ENCODE data around the gene XKR8. TPM values are rescaled to one million over a fixed set of nuclear protein-coding genes. Genes with fewer than 3 reads are reported as not detected.

Gene XKR8
- total RNA-seq, 4 donors from 2014 or later, result 4.1 to 12.2 (median 6.8) TPM

- H3K4me1 ChIP-seq, result no peaks in the 10 kb centered on the region
- no peaks in the 10 kb centered on the region for H3K36me3 ChIP-seq
- TF ChIP-seq EP300 (IDR thresholded peaks at IDR 0.05) (no peak), POLR2A (IDR thresholded peaks at IDR 0.05; ENCODE audit: low read depth) (no peak), POLR2AphosphoS5 (IDR thresholded peaks at IDR 0.05) (no peak), CTCF (IDR thresholded peaks at IDR 0.05) (no peak)
- H3K27me3 ChIP-seq, result peaks cover 0 to 5% (median 0%) of the 10 kb centered on the region in 4 donors
- 78% methylated on average over 5 of the region's 5 CpGs for WGBS
- no peak for DNase-seq (ENCODE audit: extremely low spot score)
- no peak overlapping the region for H3K27ac ChIP-seq (replicated peaks in 1 of 4)
- intact Hi-C loops (cut with DNase I), result no loop called here
- no peak overlapping the region for H3K4me3 ChIP-seq
- H3K9me3 ChIP-seq, result no peaks in the 10 kb centered on the region
Observed at GRCh38 chr1:27928216-27928954, 31.4 kb upstream of the XKR8 start.

- Histone ChIP-seq H3K27me3 (peaks cover 0 to 32% (median 7%) of the 10 kb centered on the region in 4 donors), H3K4me1 (peaks cover 6 to 9% (median 8%) of the 10 kb centered on the region in 4 donors), H3K36me3 (no peaks in the 10 kb centered on the region), H3K27ac (replicated peaks in 1 of 4) (no peak overlapping the region), H3K9me3 (no peaks in the 10 kb centered on the region), H3K4me3 (no peak overlapping the region)
- TF ChIP-seq POLR2A (IDR thresholded peaks at IDR 0.05; ENCODE audit: low read depth) (no peak), CTCF (IDR thresholded peaks at IDR 0.05) (no peak), EP300 (IDR thresholded peaks at IDR 0.05) (no peak), POLR2AphosphoS5 (IDR thresholded peaks at IDR 0.05) (no peak)
- intact Hi-C loops (cut with DNase I), result no loop called here
- 92% methylated on average over 6 of the region's 6 CpGs for WGBS
- DNase-seq (ENCODE audit: extremely low spot score), result no peak
Observed at GRCh38 chr1:27931184-27931583, 28.6 kb upstream of the XKR8 start.

GRCh38 chr1:27931759-27932158 is 28.0 kb upstream of the XKR8 start:
- Histone ChIP-seq H3K36me3 (no peaks in the 10 kb centered on the region), H3K27me3 (peaks cover 0 to 37% (median 7%) of the 10 kb centered on the region in 4 donors), H3K4me3 (no peak overlapping the region), H3K9me3 (no peaks in the 10 kb centered on the region), H3K27ac (replicated peaks in 1 of 4) (no peak overlapping the region), H3K4me1 (peaks cover 6 to 9% (median 8%) of the 10 kb centered on the region in 4 donors)
- no peak for DNase-seq (ENCODE audit: extremely low spot score)
- intact Hi-C loops (cut with DNase I), result no loop called here
- WGBS, result 89% methylated on average over 4 of the region's 4 CpGs
- TF ChIP-seq POLR2A (IDR thresholded peaks at IDR 0.05; ENCODE audit: low read depth), result no peak
- TF ChIP-seq EP300 (IDR thresholded peaks at IDR 0.05), result no peak
- no peak for TF ChIP-seq CTCF (IDR thresholded peaks at IDR 0.05)
- TF ChIP-seq POLR2AphosphoS5 (IDR thresholded peaks at IDR 0.05), result no peak

GRCh38 chr1:27934818-27935549 is 24.8 kb upstream of the XKR8 start, which contains the start of gene SMPDL3B:
Gene SMPDL3B (plus strand): TSS chr1:27935000. CDS start chr1:27935184, 184 bp downstream.
- intact Hi-C loops (cut with DNase I), result no loop called here
- 10% methylated on average over 11 of the region's 16 CpGs for WGBS
- TF ChIP-seq POLR2AphosphoS5 (IDR thresholded peaks at IDR 0.05) (no peak), CTCF (IDR thresholded peaks at IDR 0.05) (no peak), POLR2A (IDR thresholded peaks at IDR 0.05; ENCODE audit: low read depth) (no peak), EP300 (IDR thresholded peaks at IDR 0.05) (no peak)
- peaks cover 6 to 9% (median 8%) of the 10 kb centered on the region in 4 donors for H3K4me1 ChIP-seq
- no peaks in the 10 kb centered on the region for H3K9me3 ChIP-seq
- H3K27me3 ChIP-seq, result peaks cover 0 to 37% (median 7%) of the 10 kb centered on the region in 4 donors
- no peaks in the 10 kb centered on the region for H3K36me3 ChIP-seq
- no peak within 1 kb of the TSS for H3K27ac ChIP-seq (replicated peaks in 1 of 4)
- peak within 1 kb of the TSS in 1 of 4 donors; percentile 10 for H3K4me3 ChIP-seq
- DNase-seq (ENCODE audit: extremely low spot score), result no peak
